CD8-positive, alpha-beta memory T cell (primary cell): ENCODE results near the gene CACNA2D1. TPM values are rescaled to one million over a fixed set of nuclear protein-coding genes. Genes with fewer than 3 reads are reported as not detected.

ENCODE experiments used
- CTCF ChIA-PET: fragments of 350-600 bp; sonication (Branson Sonifier 250); formaldehyde crosslinking; loops from one replicate; lab custom pipeline; 2021; ENCODE audit warnings: antibody characterized with exemption; lab: Charles Lee
- POLR2A ChIA-PET: fragments of 350-600 bp; sonication (Branson Sonifier 250); formaldehyde crosslinking; loops from one replicate; lab custom pipeline; 2021; ENCODE audit warnings: antibody characterized with exemption; lab: Charles Lee
- DNase-seq, 5 donors: peaks; one replicate each; pipeline versions ENCODE4 v3.0.0 to v3.0.0-alpha.2; 2020 to 2022; ENCODE audit warnings: mixed read lengths in 1 of 5
- H3K27ac ChIP-seq: one replicate; pipeline ENCODE4 v1.7.0; 2013; ENCODE audit warnings: low read depth, mild to moderate bottlenecking, low read length, moderate library complexity
- H3K27me3 ChIP-seq: 2 replicates; pipeline ENCODE4 v1.7.0; 2013; ENCODE audit warnings: low read length, mild to moderate bottlenecking; ENCODE audit not compliant: insufficient read depth, poor library complexity, severe bottlenecking
- H3K36me3 ChIP-seq: 2 replicates; pipeline ENCODE4 v1.7.0; 2013; ENCODE audit warnings: mild to moderate bottlenecking, low read length, moderate library complexity; ENCODE audit not compliant: insufficient read depth
- H3K4me1 ChIP-seq: 2 replicates; pipeline ENCODE4 v1.7.0; 2013; ENCODE audit warnings: mild to moderate bottlenecking, low read length, moderate library complexity; ENCODE audit not compliant: insufficient read depth
- H3K4me3 ChIP-seq: 2 replicates; pipeline ENCODE4 v1.7.0; 2013; ENCODE audit warnings: mild to moderate bottlenecking, low read length
- H3K9me3 ChIP-seq: 2 replicates; pipeline ENCODE4 v1.7.0; 2013; ENCODE audit warnings: mild to moderate bottlenecking, low read length
- H3K27ac Mint-ChIP-seq, 8 donors: one replicate each; pipeline ENCODE4 v1.8.0; 2020 to 2021; ENCODE audit warnings: mixed read lengths in 8 of 8, mild to moderate bottlenecking in 6 of 8, inconsistent platforms in 3 of 8, moderate library complexity in 3 of 8
- H3K27me3 Mint-ChIP-seq, 2 donors: one replicate each; pipeline ENCODE4 v1.8.0; 2020 to 2021; ENCODE audit warnings: mixed read lengths in 2 of 2, mild to moderate bottlenecking in 1 of 2, moderate library complexity in 1 of 2
- H3K36me3 Mint-ChIP-seq, 3 donors: one replicate each; pipeline ENCODE4 v1.8.0; 2020 to 2021; ENCODE audit warnings: mixed read lengths in 3 of 3, inconsistent platforms in 1 of 3, mild to moderate bottlenecking in 1 of 3
- H3K4me1 Mint-ChIP-seq, 3 donors: one replicate each; pipeline ENCODE4 v1.8.0; 2020 to 2021; ENCODE audit warnings: mixed read lengths in 3 of 3, inconsistent platforms in 1 of 3, mild to moderate bottlenecking in 1 of 3
- H3K4me3 Mint-ChIP-seq, 7 donors: one replicate each; pipeline ENCODE4 v1.8.0; 2020 to 2021; ENCODE audit warnings: mixed read lengths in 7 of 7, mild to moderate bottlenecking in 6 of 7, moderate library complexity in 4 of 7, inconsistent platforms in 2 of 7
- H3K9me3 Mint-ChIP-seq, 5 donors: one replicate each; pipeline ENCODE4 v1.8.0; 2020 to 2022; ENCODE audit warnings: mixed read lengths in 5 of 5, mild to moderate bottlenecking in 3 of 5, moderate library complexity in 2 of 5, inconsistent platforms in 1 of 5
- polyA plus RNA-seq: library from polyadenylated mRNA; unstranded; fragments of 300-500 nt; fragmentation: Illumina TruSeq; gene quantifications from one replicate; pipeline ENCODE4 v1.2.3, GENCODE V29; 2021
- total RNA-seq, 2 experiments: library from RNA; stranded (reverse); gene quantifications; one replicate each; pipeline ENCODE4 v1.2.3, GENCODE V29; 2021

CACNA2D1 gene
- total RNA-seq (not detected), polyA plus RNA-seq (not detected)

- peak within 1 kb of the TSS; percentile 34 to 68 (median 43) for H3K4me3 Mint-ChIP-seq
- no peaks in the 10 kb centered on the region for H3K36me3 Mint-ChIP-seq
- H3K27ac ChIP-seq, result no peak within 1 kb of the TSS
- no peaks in the 10 kb centered on the region for H3K9me3 ChIP-seq
- CTCF ChIA-PET, result no interaction called here
- no peak within 1 kb of the TSS for H3K27ac Mint-ChIP-seq
- no peak within 1 kb of the TSS for H3K4me3 ChIP-seq
- POLR2A ChIA-PET, result no interaction called here
- H3K27me3 ChIP-seq, result no peaks in the 10 kb centered on the region
- no peak for DNase-seq
- peaks cover 15 to 42% of the 10 kb centered on the region in 2 donors for H3K27me3 Mint-ChIP-seq
- H3K9me3 Mint-ChIP-seq, result peaks cover 0 to 7% (median 2%) of the 10 kb centered on the region in 5 donors
- no peaks in the 10 kb centered on the region for H3K36me3 ChIP-seq
- no peaks in the 10 kb centered on the region for H3K4me1 ChIP-seq
- peaks cover 8 to 10% (median 9%) of the 10 kb centered on the region in 3 donors for H3K4me1 Mint-ChIP-seq
These were observed at the start of gene CACNA2D1 for GRCh38 chr7:82443547-82444219. Gene CACNA2D1, minus strand, starts transcription at chr7:82443777.

GRCh38 chr7:82481499-82482097 lies 38.0 kb upstream of the CACNA2D1 start:
- Histone ChIP-seq H3K4me1 (no peaks in the 10 kb centered on the region), H3K27me3 (no peaks in the 10 kb centered on the region), H3K9me3 (no peaks in the 10 kb centered on the region), H3K36me3 (no peaks in the 10 kb centered on the region), H3K27ac (no peak overlapping the region), H3K4me3 (no peak overlapping the region)
- Mint-ChIP-seq H3K9me3 (peaks cover 0 to 4% (median 3%) of the 10 kb centered on the region in 5 donors), H3K4me3 (no peak overlapping the region), H3K27me3 (no peaks in the 10 kb centered on the region), H3K4me1 (no peaks in the 10 kb centered on the region), H3K27ac (no peak overlapping the region), H3K36me3 (no peaks in the 10 kb centered on the region)
- no peak for DNase-seq
- CTCF ChIA-PET, result no interaction called here
- POLR2A ChIA-PET, result no interaction called here

- Histone ChIP-seq H3K4me3 (no peak overlapping the region), H3K36me3 (no peaks in the 10 kb centered on the region), H3K27me3 (no peaks in the 10 kb centered on the region), H3K4me1 (no peaks in the 10 kb centered on the region), H3K27ac (no peak overlapping the region), H3K9me3 (no peaks in the 10 kb centered on the region)
- Mint-ChIP-seq H3K27me3 (no peaks in the 10 kb centered on the region), H3K4me3 (no peak overlapping the region), H3K36me3 (no peaks in the 10 kb centered on the region), H3K9me3 (peaks cover 0 to 3% (median 1%) of the 10 kb centered on the region in 5 donors), H3K27ac (no peak overlapping the region), H3K4me1 (no peaks in the 10 kb centered on the region)
- CTCF ChIA-PET, result no interaction called here
- POLR2A ChIA-PET, result no interaction called here
- DNase-seq, result no peak
These were observed 34.3 kb upstream of the CACNA2D1 start for GRCh38 chr7:82477733-82478515.

- Histone ChIP-seq H3K27ac (no peak overlapping the region), H3K27me3 (no peaks in the 10 kb centered on the region), H3K36me3 (no peaks in the 10 kb centered on the region), H3K9me3 (no peaks in the 10 kb centered on the region), H3K4me3 (no peak overlapping the region), H3K4me1 (no peaks in the 10 kb centered on the region)
- Mint-ChIP-seq H3K9me3 (peaks cover 0 to 6% (median 1%) of the 10 kb centered on the region in 5 donors), H3K27ac (no peak overlapping the region), H3K4me3 (no peak overlapping the region), H3K27me3 (peaks cover 0 to 4% of the 10 kb centered on the region in 2 donors), H3K4me1 (no peaks in the 10 kb centered on the region), H3K36me3 (no peaks in the 10 kb centered on the region)
- POLR2A ChIA-PET, result no interaction called here
- DNase-seq, result no peak
- CTCF ChIA-PET, result no interaction called here
These were observed 29.4 kb upstream of the CACNA2D1 start for GRCh38 chr7:82472966-82473365.

GRCh38 chr7:82471351-82472020 lies 27.9 kb upstream of the CACNA2D1 start:
- H3K36me3 Mint-ChIP-seq, result no peaks in the 10 kb centered on the region
- Histone ChIP-seq H3K4me3 (no peak overlapping the region), H3K27ac (no peak overlapping the region), H3K27me3 (no peaks in the 10 kb centered on the region), H3K36me3 (no peaks in the 10 kb centered on the region), H3K4me1 (no peaks in the 10 kb centered on the region), H3K9me3 (no peaks in the 10 kb centered on the region)
- ChIA-PET CTCF (no interaction called here), POLR2A (no interaction called here)
- DNase-seq, result no peak
- peaks cover 0 to 6% (median 1%) of the 10 kb centered on the region in 5 donors for H3K9me3 Mint-ChIP-seq
- H3K4me1 Mint-ChIP-seq, result no peaks in the 10 kb centered on the region
- peaks cover 0 to 4% of the 10 kb centered on the region in 2 donors for H3K27me3 Mint-ChIP-seq
- H3K4me3 Mint-ChIP-seq, result no peak overlapping the region
- H3K27ac Mint-ChIP-seq, result no peak overlapping the region

- Mint-ChIP-seq H3K9me3 (peaks cover 0 to 8% (median 0%) of the 10 kb centered on the region in 5 donors), H3K36me3 (no peaks in the 10 kb centered on the region), H3K27ac (no peak overlapping the region), H3K4me3 (no peak overlapping the region), H3K27me3 (peaks cover 0 to 4% of the 10 kb centered on the region in 2 donors), H3K4me1 (no peaks in the 10 kb centered on the region)
- H3K9me3 ChIP-seq, result no peaks in the 10 kb centered on the region
- H3K4me3 ChIP-seq, result no peak overlapping the region
- H3K4me1 ChIP-seq, result no peaks in the 10 kb centered on the region
- ChIA-PET CTCF (no interaction called here), POLR2A (no interaction called here)
- no peak overlapping the region for H3K27ac ChIP-seq
- no peaks in the 10 kb centered on the region for H3K36me3 ChIP-seq
- no peak for DNase-seq
- H3K27me3 ChIP-seq, result no peaks in the 10 kb centered on the region
These were observed 25.6 kb upstream of the CACNA2D1 start for GRCh38 chr7:82469207-82469606.

- no peak overlapping the region for H3K4me3 ChIP-seq
- POLR2A ChIA-PET, result no interaction called here
- Mint-ChIP-seq H3K36me3 (no peaks in the 10 kb centered on the region), H3K27ac (no peak overlapping the region), H3K4me3 (peak overlapping the region in 1 of 7 donors; percentile 33), H3K27me3 (peaks cover 0 to 4% of the 10 kb centered on the region in 2 donors), H3K4me1 (no peaks in the 10 kb centered on the region), H3K9me3 (peaks cover 0 to 8% (median 0%) of the 10 kb centered on the region in 5 donors)
- no peaks in the 10 kb centered on the region for H3K9me3 ChIP-seq
- H3K4me1 ChIP-seq, result no peaks in the 10 kb centered on the region
- H3K36me3 ChIP-seq, result no peaks in the 10 kb centered on the region
- H3K27ac ChIP-seq, result no peak overlapping the region
- CTCF ChIA-PET, result no interaction called here
- no peaks in the 10 kb centered on the region for H3K27me3 ChIP-seq
- DNase-seq, result no peak
These were observed 24.9 kb upstream of the CACNA2D1 start for GRCh38 chr7:82468435-82468834.
